ENCODE data around the gene SGIP1. TPM values are rescaled to one million over a fixed set of nuclear protein-coding genes. Genes with fewer than 3 reads are reported as not detected.
A peak's percentile ranks its signal among the peaks of the same experiment; 100 is the strongest.

SGIP1 gene
- total RNA-seq, 1 donor: 17.4 TPM

DNA sequence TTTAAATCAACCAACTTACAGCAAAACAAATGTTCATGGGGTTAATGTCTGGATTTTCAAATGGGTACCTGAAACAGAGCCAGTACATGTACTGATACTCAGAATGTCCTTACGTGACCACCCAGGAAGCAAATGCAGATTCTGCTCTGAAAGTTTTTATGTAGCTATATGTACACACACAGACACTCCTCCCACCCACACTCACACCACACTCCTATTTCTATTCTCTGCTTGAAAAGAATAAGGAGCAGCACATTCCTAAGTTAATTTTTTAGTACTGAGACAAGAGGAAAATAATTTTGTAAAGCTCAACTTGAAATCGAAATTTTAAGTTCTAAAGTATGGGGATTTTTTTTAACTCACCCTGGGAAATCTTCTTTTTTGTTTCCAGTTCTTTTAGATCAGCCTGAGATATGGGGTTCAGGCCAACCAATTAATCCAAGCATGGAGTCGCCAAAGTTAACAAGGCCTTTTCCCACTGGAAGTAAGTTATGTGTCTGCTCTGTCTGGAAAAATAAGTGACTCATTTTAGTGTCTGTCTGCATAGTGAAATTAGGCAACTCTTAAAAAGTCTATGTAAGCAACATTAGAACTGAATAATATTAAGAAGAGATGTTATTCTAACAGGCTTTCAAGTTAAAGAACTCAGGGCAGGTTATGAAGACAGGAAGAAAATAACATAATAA, 142.8 kb downstream of the SGIP1 start:
- Histone ChIP-seq H3K4me1 (ENCODE audit: insufficient read depth, low read length) (peaks cover 28% of the 10 kb centered on the region), H3K27me3 (ENCODE audit: insufficient read depth, low read length) (no peaks in the 10 kb centered on the region), H3K4me3 (ENCODE audit: insufficient read depth, low read length) (no peak overlapping the region), H3K79me2 (ENCODE audit: insufficient read depth, low read length) (no peaks in the 10 kb centered on the region), H3K9me3 (ENCODE audit: low read depth, low read length) (no peaks in the 10 kb centered on the region), H3K4me2 (ENCODE audit: insufficient read depth, low read length) (peak overlapping the region; percentile 66), H4K20me1 (ENCODE audit: insufficient read depth, low read length) (no peaks in the 10 kb centered on the region), H3K36me3 (ENCODE audit: insufficient read depth, low read length) (no peaks in the 10 kb centered on the region), H3K27ac (ENCODE audit: low read depth, low read length) (peak overlapping the region; percentile 84), H2AFZ (ENCODE audit: low read length) (peak overlapping the region; percentile 5)
- peak; percentile 84 for DNase-seq (ENCODE audit: insufficient read length, low spot score, missing footprints)
- TF ChIP-seq, protein P1, sequence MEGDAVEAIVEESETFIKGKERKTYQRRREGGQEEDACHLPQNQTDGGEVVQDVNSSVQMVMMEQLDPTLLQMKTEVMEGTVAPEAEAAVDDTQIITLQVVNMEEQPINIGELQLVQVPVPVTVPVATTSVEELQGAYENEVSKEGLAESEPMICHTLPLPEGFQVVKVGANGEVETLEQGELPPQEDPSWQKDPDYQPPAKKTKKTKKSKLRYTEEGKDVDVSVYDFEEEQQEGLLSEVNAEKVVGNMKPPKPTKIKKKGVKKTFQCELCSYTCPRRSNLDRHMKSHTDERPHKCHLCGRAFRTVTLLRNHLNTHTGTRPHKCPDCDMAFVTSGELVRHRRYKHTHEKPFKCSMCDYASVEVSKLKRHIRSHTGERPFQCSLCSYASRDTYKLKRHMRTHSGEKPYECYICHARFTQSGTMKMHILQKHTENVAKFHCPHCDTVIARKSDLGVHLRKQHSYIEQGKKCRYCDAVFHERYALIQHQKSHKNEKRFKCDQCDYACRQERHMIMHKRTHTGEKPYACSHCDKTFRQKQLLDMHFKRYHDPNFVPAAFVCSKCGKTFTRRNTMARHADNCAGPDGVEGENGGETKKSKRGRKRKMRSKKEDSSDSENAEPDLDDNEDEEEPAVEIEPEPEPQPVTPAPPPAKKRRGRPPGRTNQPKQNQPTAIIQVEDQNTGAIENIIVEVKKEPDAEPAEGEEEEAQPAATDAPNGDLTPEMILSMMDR (IDR thresholded peaks at IDR 0.05; ENCODE audit: extremely low read depth, low read depth, low read length): no peak

DNA sequence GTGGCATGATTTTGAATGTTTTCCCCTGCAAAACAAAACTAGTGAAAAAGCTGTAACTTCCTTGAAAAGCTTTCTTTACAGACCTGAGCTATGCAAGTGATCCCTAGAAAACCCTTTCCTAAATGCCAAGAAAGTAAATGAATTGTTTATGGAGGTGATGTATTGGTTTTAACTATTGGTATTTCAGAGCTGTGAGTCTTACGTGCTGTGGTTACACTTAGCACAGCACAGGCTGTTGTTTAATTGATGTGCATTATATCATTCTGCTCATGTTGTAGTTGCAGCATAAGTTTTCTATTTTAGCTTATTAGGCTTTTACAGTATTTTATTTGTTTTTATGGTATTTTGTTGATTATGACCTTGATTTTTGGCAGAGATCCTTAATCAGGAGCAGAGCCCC, 144.2 kb downstream of the SGIP1 start:
- DNase-seq (ENCODE audit: insufficient read length, low spot score, missing footprints): no peak
- Histone ChIP-seq H3K27ac (ENCODE audit: low read depth, low read length) (peak overlapping the region; percentile 84), H3K4me3 (ENCODE audit: insufficient read depth, low read length) (no peak overlapping the region), H3K4me2 (ENCODE audit: insufficient read depth, low read length) (no peak overlapping the region), H3K36me3 (ENCODE audit: insufficient read depth, low read length) (no peaks in the 10 kb centered on the region), H3K27me3 (ENCODE audit: insufficient read depth, low read length) (no peaks in the 10 kb centered on the region), H2AFZ (ENCODE audit: low read length) (no peak overlapping the region), H3K79me2 (ENCODE audit: insufficient read depth, low read length) (no peaks in the 10 kb centered on the region), H3K4me1 (ENCODE audit: insufficient read depth, low read length) (peaks cover 28% of the 10 kb centered on the region), H4K20me1 (ENCODE audit: insufficient read depth, low read length) (no peaks in the 10 kb centered on the region), H3K9me3 (ENCODE audit: low read depth, low read length) (no peaks in the 10 kb centered on the region)
- TF ChIP-seq, protein P1 (IDR thresholded peaks at IDR 0.05; ENCODE audit: extremely low read depth, low read depth, low read length): no peak

- Histone ChIP-seq H3K27ac (ENCODE audit: low read depth, low read length) (peak overlapping the region; percentile 1), H2AFZ (ENCODE audit: low read length) (no peak overlapping the region), H3K4me3 (ENCODE audit: insufficient read depth, low read length) (no peak overlapping the region), H3K36me3 (ENCODE audit: insufficient read depth, low read length) (no peaks in the 10 kb centered on the region), H3K27me3 (ENCODE audit: insufficient read depth, low read length) (no peaks in the 10 kb centered on the region), H3K4me2 (ENCODE audit: insufficient read depth, low read length) (no peak overlapping the region), H3K4me1 (ENCODE audit: insufficient read depth, low read length) (peaks cover 28% of the 10 kb centered on the region), H3K9me3 (ENCODE audit: low read depth, low read length) (no peaks in the 10 kb centered on the region), H3K79me2 (ENCODE audit: insufficient read depth, low read length) (no peaks in the 10 kb centered on the region), H4K20me1 (ENCODE audit: insufficient read depth, low read length) (no peaks in the 10 kb centered on the region)
- TF ChIP-seq, protein P1 (IDR thresholded peaks at IDR 0.05; ENCODE audit: extremely low read depth, low read depth, low read length): no peak
- DNase-seq (ENCODE audit: insufficient read length, low spot score, missing footprints): no peak
These were observed 145.2 kb downstream of the SGIP1 start for GRCh38 chr1:66679140-66679539.

DNA sequence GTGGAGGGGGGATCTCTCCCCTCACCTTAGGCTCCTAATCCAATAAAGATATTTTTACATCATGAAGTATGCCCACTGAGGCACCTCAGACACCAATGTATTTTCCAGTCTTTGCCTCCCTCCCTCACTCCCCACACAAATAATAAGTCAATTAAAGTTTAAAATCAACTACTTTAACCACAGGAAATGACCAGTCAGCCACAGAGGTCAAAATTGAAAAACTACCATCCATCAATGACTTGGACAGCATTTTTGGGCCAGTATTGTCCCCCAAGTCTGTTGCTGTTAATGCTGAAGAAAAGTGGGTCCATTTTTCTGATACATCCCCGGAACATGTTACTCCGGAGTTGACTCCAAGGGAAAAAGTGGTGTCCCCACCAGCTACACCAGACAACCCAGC, 147.7 kb downstream of the SGIP1 start:
- no peaks in the 10 kb centered on the region for H3K27me3 ChIP-seq (ENCODE audit: insufficient read depth, low read length)
- H3K27ac ChIP-seq (ENCODE audit: low read depth, low read length): no peak overlapping the region
- H2AFZ ChIP-seq (ENCODE audit: low read length): no peak overlapping the region
- no peak overlapping the region for H3K4me3 ChIP-seq (ENCODE audit: insufficient read depth, low read length)
- no peaks in the 10 kb centered on the region for H3K9me3 ChIP-seq (ENCODE audit: low read depth, low read length)
- TF ChIP-seq, protein P1 (IDR thresholded peaks at IDR 0.05; ENCODE audit: extremely low read depth, low read depth, low read length): no peak
- H3K79me2 ChIP-seq (ENCODE audit: insufficient read depth, low read length): no peaks in the 10 kb centered on the region
- H3K4me2 ChIP-seq (ENCODE audit: insufficient read depth, low read length): no peak overlapping the region
- no peaks in the 10 kb centered on the region for H4K20me1 ChIP-seq (ENCODE audit: insufficient read depth, low read length)
- peaks cover 30% of the 10 kb centered on the region for H3K4me1 ChIP-seq (ENCODE audit: insufficient read depth, low read length)
- H3K36me3 ChIP-seq (ENCODE audit: insufficient read depth, low read length): no peaks in the 10 kb centered on the region
- no peak for DNase-seq (ENCODE audit: insufficient read length, low spot score, missing footprints)

All from osteoblast (primary cell).